ENCODE data around the gene CSPG5.

DNA sequence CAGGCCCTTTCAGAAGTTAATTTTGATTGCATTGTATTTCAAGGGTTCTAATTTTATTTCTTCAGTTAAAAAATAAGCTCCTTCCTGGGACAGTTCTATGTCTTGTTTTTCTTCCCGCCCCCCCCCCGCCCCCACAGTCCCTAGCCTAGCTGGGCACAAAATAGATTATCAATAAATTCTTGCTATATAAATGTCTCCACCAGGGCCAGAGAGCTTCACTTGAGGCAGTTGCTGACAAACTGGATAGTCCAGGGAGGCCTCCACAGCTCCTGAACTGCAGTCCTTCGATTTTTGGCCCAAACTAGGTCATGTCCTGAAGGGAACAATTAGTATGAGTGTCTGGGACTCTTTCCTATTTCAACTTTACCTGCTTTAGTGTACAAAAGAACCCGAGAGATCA lies 9.9 kb upstream of the CSPG5 start:
- TF ChIP-seq POLR2A (IDR thresholded peaks at IDR 0.05) (no peak), CTCF (IDR thresholded peaks at IDR 0.05) (no peak)
